Measurements from ENCODE around the gene EFCAB6.

Gene EFCAB6

GRCh38 chr22:43654271-43654670 lies 157.8 kb downstream of the EFCAB6 start:
- H3K4me3 ChIP-seq (ENCODE audit: low read depth, low read length): no peak overlapping the region
- in situ Hi-C loops (cut with HindIII; ENCODE audit: low sequenced_read_pairs): no loop called here
- TF ChIP-seq, protein P1, sequence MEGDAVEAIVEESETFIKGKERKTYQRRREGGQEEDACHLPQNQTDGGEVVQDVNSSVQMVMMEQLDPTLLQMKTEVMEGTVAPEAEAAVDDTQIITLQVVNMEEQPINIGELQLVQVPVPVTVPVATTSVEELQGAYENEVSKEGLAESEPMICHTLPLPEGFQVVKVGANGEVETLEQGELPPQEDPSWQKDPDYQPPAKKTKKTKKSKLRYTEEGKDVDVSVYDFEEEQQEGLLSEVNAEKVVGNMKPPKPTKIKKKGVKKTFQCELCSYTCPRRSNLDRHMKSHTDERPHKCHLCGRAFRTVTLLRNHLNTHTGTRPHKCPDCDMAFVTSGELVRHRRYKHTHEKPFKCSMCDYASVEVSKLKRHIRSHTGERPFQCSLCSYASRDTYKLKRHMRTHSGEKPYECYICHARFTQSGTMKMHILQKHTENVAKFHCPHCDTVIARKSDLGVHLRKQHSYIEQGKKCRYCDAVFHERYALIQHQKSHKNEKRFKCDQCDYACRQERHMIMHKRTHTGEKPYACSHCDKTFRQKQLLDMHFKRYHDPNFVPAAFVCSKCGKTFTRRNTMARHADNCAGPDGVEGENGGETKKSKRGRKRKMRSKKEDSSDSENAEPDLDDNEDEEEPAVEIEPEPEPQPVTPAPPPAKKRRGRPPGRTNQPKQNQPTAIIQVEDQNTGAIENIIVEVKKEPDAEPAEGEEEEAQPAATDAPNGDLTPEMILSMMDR (IDR thresholded peaks at IDR 0.05; ENCODE audit: low read depth, low read length): no peak
- no peak for DNase-seq (ENCODE audit: low read depth, low spot score)

- H3K4me3 ChIP-seq (ENCODE audit: low read depth, low read length): no peak overlapping the region
- in situ Hi-C loops (cut with HindIII; ENCODE audit: low sequenced_read_pairs): no loop called here
- TF ChIP-seq, protein P1 (IDR thresholded peaks at IDR 0.05; ENCODE audit: low read depth, low read length): no peak
- DNase-seq (ENCODE audit: low read depth, low spot score): no peak
These were observed 159.3 kb downstream of the EFCAB6 start for GRCh38 chr22:43652845-43653244.

DNA sequence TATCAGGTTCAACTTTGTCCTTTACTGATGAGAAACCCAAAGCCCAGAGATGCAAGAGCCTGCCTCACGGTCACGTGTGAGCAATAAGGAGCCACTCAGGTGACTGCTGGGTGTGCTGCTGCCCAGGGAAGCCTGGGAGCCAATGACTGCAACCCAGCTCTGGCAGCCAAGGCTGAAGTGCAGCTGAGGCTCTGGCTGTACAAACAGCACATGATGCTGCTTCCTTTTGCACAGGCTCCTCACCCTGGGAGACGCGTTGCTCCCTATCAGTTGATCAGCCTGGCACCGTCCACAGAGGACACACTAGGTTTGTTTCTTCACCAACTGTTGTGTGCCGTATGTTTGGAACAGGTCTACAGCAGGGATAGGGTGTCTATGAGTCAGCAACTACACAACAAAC lies 168.7 kb downstream of the EFCAB6 start:
- TF ChIP-seq, protein P1 (IDR thresholded peaks at IDR 0.05; ENCODE audit: low read depth, low read length): no peak
- DNase-seq (ENCODE audit: low read depth, low spot score): no peak
- in situ Hi-C loops (cut with HindIII; ENCODE audit: low sequenced_read_pairs): no loop called here
- H3K4me3 ChIP-seq (ENCODE audit: low read depth, low read length): no peak overlapping the region

GRCh38 chr22:43642319-43643206 lies 169.5 kb downstream of the EFCAB6 start:
- no peak for DNase-seq (ENCODE audit: low read depth, low spot score)
- in situ Hi-C loops (cut with HindIII; ENCODE audit: low sequenced_read_pairs): no loop called here
- TF ChIP-seq, protein P1 (IDR thresholded peaks at IDR 0.05; ENCODE audit: low read depth, low read length): no peak
- H3K4me3 ChIP-seq (ENCODE audit: low read depth, low read length): no peak overlapping the region

DNA sequence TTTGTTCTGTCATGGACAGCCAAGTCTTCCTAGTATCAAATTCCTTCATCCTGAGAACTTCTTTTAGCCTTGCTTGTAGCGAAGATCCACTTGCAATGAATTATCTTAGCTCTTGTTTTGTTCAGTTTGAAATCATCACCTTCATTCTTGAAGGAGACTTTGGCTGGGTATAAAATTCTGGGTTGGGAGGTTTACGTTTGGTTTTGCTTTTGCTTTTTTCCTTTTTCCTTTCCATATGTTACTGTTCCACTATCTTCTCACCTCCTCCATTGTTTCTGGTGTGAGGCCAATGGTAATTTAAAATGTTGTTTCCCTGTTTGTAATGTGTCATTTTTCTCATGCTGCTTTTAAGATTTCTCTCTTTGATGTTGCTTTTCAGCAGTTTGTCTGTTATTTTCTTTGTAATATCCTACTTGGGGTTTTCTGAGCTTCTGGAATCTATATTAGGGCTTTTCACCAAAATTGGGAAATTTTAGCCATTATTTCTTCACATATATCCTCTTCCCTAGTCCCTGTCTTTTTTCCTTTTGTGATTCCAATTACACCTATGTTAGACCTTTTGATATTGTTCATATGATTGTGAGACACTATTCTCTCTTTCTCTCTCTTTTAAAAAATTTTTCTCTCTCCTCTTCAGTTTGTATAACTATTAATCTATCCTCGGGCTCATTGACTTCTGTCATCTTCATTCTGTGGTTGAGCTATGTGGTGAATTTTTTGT lies 172.7 kb downstream of the EFCAB6 start:
- H3K4me3 ChIP-seq (ENCODE audit: low read depth, low read length): no peak overlapping the region
- TF ChIP-seq, protein P1 (IDR thresholded peaks at IDR 0.05; ENCODE audit: low read depth, low read length): no peak
- DNase-seq (ENCODE audit: low read depth, low spot score): no peak
- in situ Hi-C loops (cut with HindIII; ENCODE audit: low sequenced_read_pairs): no loop called here

- no peak for DNase-seq (ENCODE audit: low read depth, low spot score)
- in situ Hi-C loops (cut with HindIII; ENCODE audit: low sequenced_read_pairs): no loop called here
These were observed 174.5 kb downstream of the EFCAB6 start for GRCh38 chr22:43637275-43638260.

More at GRCh38 chr22:43637275-43638260, 174.5 kb downstream of the EFCAB6 start:
- TF ChIP-seq, protein P1 (IDR thresholded peaks at IDR 0.05; ENCODE audit: low read depth, low read length): no peak
- no peak overlapping the region for H3K4me3 ChIP-seq (ENCODE audit: low read depth, low read length)

All from astrocyte of the spinal cord (primary cell).